ENCODE data around the gene PPDPF. TPM values are rescaled to one million over a fixed set of nuclear protein-coding genes. Genes with fewer than 3 reads are reported as not detected.
A peak's percentile ranks its signal among the peaks of the same experiment; 100 is the strongest.
"Not testable (repeated sequence)": the region's sequence is repeated elsewhere in the genome, so short reads cannot be mapped to it uniquely, and the experiment has no call there.

Gene PPDPF
- total RNA-seq, 2 experiments from 2014 or later: 128 to 136 TPM

GRCh38 chr20:63552481-63553249 lies 32.1 kb downstream of the PPDPF start:
- Mint-ChIP-seq H3K36me3 (no peaks in the 10 kb centered on the region), H3K4me3 (peak overlapping the region; percentile 61), H3K27ac (peak overlapping the region; percentile 43), H3K27me3 (peaks cover 13% of the 10 kb centered on the region), H3K9me3 (no peaks in the 10 kb centered on the region), H3K4me1 (peaks cover 12% of the 10 kb centered on the region)
- peak; percentile 48 for DNase-seq

- peak overlapping the region; percentile 61 for H3K4me3 Mint-ChIP-seq
- peaks cover 13% of the 10 kb centered on the region for H3K27me3 Mint-ChIP-seq
- no peak overlapping the region for H3K27ac Mint-ChIP-seq
- H3K4me1 Mint-ChIP-seq: peaks cover 12% of the 10 kb centered on the region
- H3K9me3 Mint-ChIP-seq: no peaks in the 10 kb centered on the region
- H3K36me3 Mint-ChIP-seq: no peaks in the 10 kb centered on the region
- peak; percentile 86 for DNase-seq
Measured at GRCh38 chr20:63553251-63553932, 32.8 kb downstream of the PPDPF start.

- peaks cover 12% of the 10 kb centered on the region for H3K4me1 Mint-ChIP-seq
- H3K36me3 Mint-ChIP-seq: no peaks in the 10 kb centered on the region
- no peak within 1 kb of the TSS for H3K27ac Mint-ChIP-seq
- no peaks in the 10 kb centered on the region for H3K9me3 Mint-ChIP-seq
- DNase-seq: peak; percentile 62
- H3K4me3 Mint-ChIP-seq: peak within 1 kb of the TSS; percentile 64
- peaks cover 10% of the 10 kb centered on the region for H3K27me3 Mint-ChIP-seq
Measured at GRCh38 chr20:63553933-63554290, 33.3 kb downstream of the PPDPF start, which contains the start of gene FNDC11. Gene FNDC11, plus strand, starts transcription at chr20:63554159. Its CDS starts 1,505 bp downstream, at chr20:63555664.

GRCh38 chr20:63554361-63555278 lies 34.1 kb downstream of the PPDPF start:
- Mint-ChIP-seq H3K4me1 (peaks cover 10% of the 10 kb centered on the region), H3K27me3 (peaks cover 5% of the 10 kb centered on the region), H3K9me3 (no peaks in the 10 kb centered on the region), H3K27ac (no peak overlapping the region), H3K4me3 (peak overlapping the region; percentile 64), H3K36me3 (no peaks in the 10 kb centered on the region)
- DNase-seq: no peak

- H3K4me3 Mint-ChIP-seq: no peak overlapping the region
- H3K36me3 Mint-ChIP-seq: no peaks in the 10 kb centered on the region
- H3K27me3 Mint-ChIP-seq: no peaks in the 10 kb centered on the region
Measured at GRCh38 chr20:63555661-63556381, 35.3 kb downstream of the PPDPF start.

GRCh38 chr20:63556873-63557478 lies 36.4 kb downstream of the PPDPF start:
- H3K27me3 Mint-ChIP-seq: no peaks in the 10 kb centered on the region
- no peak for DNase-seq
- H3K4me1 Mint-ChIP-seq: peaks cover 10% of the 10 kb centered on the region
- H3K27ac Mint-ChIP-seq: no peak overlapping the region
- H3K36me3 Mint-ChIP-seq: no peaks in the 10 kb centered on the region
- H3K9me3 Mint-ChIP-seq: no peaks in the 10 kb centered on the region
- no peak overlapping the region for H3K4me3 Mint-ChIP-seq

More at GRCh38 chr20:63555661-63556381, 35.3 kb downstream of the PPDPF start:
- DNase-seq: no peak
- Mint-ChIP-seq H3K9me3 (no peaks in the 10 kb centered on the region), H3K27ac (no peak overlapping the region), H3K4me1 (peaks cover 10% of the 10 kb centered on the region)

- Mint-ChIP-seq H3K27ac (no peak overlapping the region), H3K4me1 (peaks cover 8% of the 10 kb centered on the region)
Measured at GRCh38 chr20:63557481-63557891, 36.9 kb downstream of the PPDPF start.

GRCh38 chr20:63558804-63559484 lies 38.4 kb downstream of the PPDPF start:
- H3K4me3 Mint-ChIP-seq: no peak overlapping the region
- H3K9me3 Mint-ChIP-seq: no peaks in the 10 kb centered on the region
- H3K27me3 Mint-ChIP-seq: no peaks in the 10 kb centered on the region
- no peak overlapping the region for H3K27ac Mint-ChIP-seq
- DNase-seq: no peak
- no peaks in the 10 kb centered on the region for H3K36me3 Mint-ChIP-seq
- H3K4me1 Mint-ChIP-seq: no peaks in the 10 kb centered on the region

More at GRCh38 chr20:63557481-63557891, 36.9 kb downstream of the PPDPF start:
- Mint-ChIP-seq H3K9me3 (no peaks in the 10 kb centered on the region), H3K4me3 (no peak overlapping the region), H3K36me3 (no peaks in the 10 kb centered on the region), H3K27me3 (no peaks in the 10 kb centered on the region)
- no peak for DNase-seq

GRCh38 chr20:63559485-63560332 lies 39.1 kb downstream of the PPDPF start:
- H3K27ac Mint-ChIP-seq: not testable (repeated sequence)

GRCh38 chr20:63560333-63560805 lies 39.8 kb downstream of the PPDPF start:
- no peak overlapping the region for H3K27ac Mint-ChIP-seq
- no peaks in the 10 kb centered on the region for H3K9me3 Mint-ChIP-seq
- no peak for DNase-seq
- H3K4me1 Mint-ChIP-seq: no peaks in the 10 kb centered on the region
- no peaks in the 10 kb centered on the region for H3K27me3 Mint-ChIP-seq
- H3K4me3 Mint-ChIP-seq: no peak overlapping the region
- H3K36me3 Mint-ChIP-seq: no peaks in the 10 kb centered on the region

More at GRCh38 chr20:63559485-63560332, 39.1 kb downstream of the PPDPF start:
- not testable (repeated sequence) for H3K9me3 Mint-ChIP-seq, H3K4me3 Mint-ChIP-seq, DNase-seq, H3K4me1 Mint-ChIP-seq, H3K27me3 Mint-ChIP-seq, H3K36me3 Mint-ChIP-seq

GRCh38 chr20:63560856-63561609 lies 40.5 kb downstream of the PPDPF start:
- H3K27me3 Mint-ChIP-seq: no peaks in the 10 kb centered on the region
- no peaks in the 10 kb centered on the region for H3K9me3 Mint-ChIP-seq
- no peak overlapping the region for H3K4me3 Mint-ChIP-seq
- no peaks in the 10 kb centered on the region for H3K36me3 Mint-ChIP-seq
- no peak overlapping the region for H3K27ac Mint-ChIP-seq
- DNase-seq: no peak
- no peaks in the 10 kb centered on the region for H3K4me1 Mint-ChIP-seq

- Mint-ChIP-seq H3K9me3 (no peaks in the 10 kb centered on the region), H3K27ac (no peak overlapping the region), H3K27me3 (no peaks in the 10 kb centered on the region), H3K4me1 (no peaks in the 10 kb centered on the region), H3K36me3 (no peaks in the 10 kb centered on the region), H3K4me3 (no peak overlapping the region)
- DNase-seq: no peak
Measured at GRCh38 chr20:63561624-63562396, 41.2 kb downstream of the PPDPF start.
